CD4-positive, alpha-beta T cell treated with Interleukin-1 beta for 1 hour (primary cell): ENCODE results near the gene PPP1R12B.
"Not testable (repeated sequence)": the region's sequence is repeated elsewhere in the genome, so short reads cannot be mapped to it uniquely, and the experiment has no call there.

Experiments
- DNase-seq, 2 donors: peaks; one replicate each; pipeline ENCODE4 v3.0.0-alpha.2; 2020 to 2022

PPP1R12B gene

GRCh38 chr1:202540014-202540413 is 191.5 kb downstream of the PPP1R12B start:
- no peak for DNase-seq

GRCh38 chr1:202540448-202540847 is 191.9 kb downstream of the PPP1R12B start:
- DNase-seq: no peak

- not testable (repeated sequence) for DNase-seq
These were observed 192.4 kb downstream of the PPP1R12B start for GRCh38 chr1:202540858-202541257.

GRCh38 chr1:202542415-202542814 is 193.9 kb downstream of the PPP1R12B start:
- DNase-seq: not testable (repeated sequence)

GRCh38 chr1:202543537-202543936 is 195.0 kb downstream of the PPP1R12B start:
- DNase-seq: not testable (repeated sequence)

GRCh38 chr1:202544766-202545449 is 196.4 kb downstream of the PPP1R12B start:
- DNase-seq: not testable (repeated sequence)

- DNase-seq: not testable (repeated sequence)
These were observed 197.3 kb downstream of the PPP1R12B start for GRCh38 chr1:202545647-202546303.

GRCh38 chr1:202546377-202546776 is 197.9 kb downstream of the PPP1R12B start:
- not testable (repeated sequence) for DNase-seq

- DNase-seq: not testable (repeated sequence)
These were observed 198.3 kb downstream of the PPP1R12B start for GRCh38 chr1:202546796-202547195.

- DNase-seq: no peak
These were observed 198.7 kb downstream of the PPP1R12B start for GRCh38 chr1:202547215-202547614.

GRCh38 chr1:202550088-202550487 is 201.6 kb downstream of the PPP1R12B start:
- DNase-seq: not testable (repeated sequence)

GRCh38 chr1:202551683-202552082 is 203.2 kb downstream of the PPP1R12B start:
- DNase-seq: no peak

- not testable (repeated sequence) for DNase-seq
These were observed 204.1 kb downstream of the PPP1R12B start for GRCh38 chr1:202552615-202553014.

- DNase-seq: not testable (repeated sequence)
These were observed 204.6 kb downstream of the PPP1R12B start for GRCh38 chr1:202553078-202553477.

- DNase-seq: peak in 1 of 2 donors; percentile 3
These were observed 205.1 kb downstream of the PPP1R12B start for GRCh38 chr1:202553560-202554038.

GRCh38 chr1:202554619-202555018 is 206.1 kb downstream of the PPP1R12B start:
- DNase-seq: not testable (repeated sequence)

GRCh38 chr1:202556037-202556436 is 207.5 kb downstream of the PPP1R12B start:
- not testable (repeated sequence) for DNase-seq

- DNase-seq: not testable (repeated sequence)
These were observed 209.2 kb downstream of the PPP1R12B start for GRCh38 chr1:202557662-202558061.

GRCh38 chr1:202561240-202561639 is 212.7 kb downstream of the PPP1R12B start:
- no peak for DNase-seq

- no peak for DNase-seq
These were observed 213.4 kb downstream of the PPP1R12B start for GRCh38 chr1:202561726-202562443.

- DNase-seq: no peak
These were observed 214.1 kb downstream of the PPP1R12B start for GRCh38 chr1:202562444-202563060.

GRCh38 chr1:202563818-202564217 is 215.3 kb downstream of the PPP1R12B start:
- DNase-seq: no peak

- no peak for DNase-seq
These were observed 216.5 kb downstream of the PPP1R12B start for GRCh38 chr1:202564958-202565495.
